ENCODE measurements around the gene GAS7.

DNA sequence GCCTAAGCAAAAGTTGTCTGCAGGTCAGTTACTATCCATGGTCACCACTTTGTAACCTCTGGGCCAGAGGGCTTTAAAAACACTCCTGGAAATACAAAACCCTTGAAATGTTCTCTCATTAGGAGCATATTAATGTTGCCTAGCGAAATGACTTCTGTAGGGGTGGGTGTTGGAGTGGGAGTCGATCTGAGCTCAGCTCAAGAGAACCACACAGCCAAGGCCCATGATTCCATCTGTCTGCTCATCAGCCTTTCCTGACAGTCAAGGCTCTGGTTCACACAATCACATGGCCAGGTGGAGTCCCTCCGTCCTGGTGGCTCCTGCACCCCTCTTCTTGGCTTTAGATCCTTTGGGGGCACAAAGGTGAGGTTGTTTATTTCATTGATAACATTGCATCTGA lies 320.1 kb downstream of the GAS7 start:
- TF ChIP-seq CTCF (IDR thresholded peaks at IDR 0.05) = no peak
- TF ChIP-seq POLR2A (IDR thresholded peaks at IDR 0.05) = no peak
